GM12878 (cell line): ENCODE data around the gene STK38. TPM values are rescaled to one million over a fixed set of nuclear protein-coding genes. Genes with fewer than 3 reads are reported as not detected.
A peak's percentile ranks its signal among the peaks of the same experiment; 100 is the strongest.

ENCODE experiments used
- BHLHE40 ChIP-seq, 2 experiments: fragments of 450-650 bp in 1 of 2; IDR thresholded peaks; 2 replicates each; pipeline ENCODE4 v1.6.1; 2011 to 2017; ENCODE audit warnings: low read depth in 2 of 2, borderline replicate concordance in 1 of 2, improper control_type of control experiment in 1 of 2, low read length in 1 of 2, mild to moderate bottlenecking in 1 of 2
- ESRRA ChIP-seq: IDR thresholded peaks from 2 replicates; pipeline ENCODE4 v1.6.1; 2012; ENCODE audit warnings: mild to moderate bottlenecking, low read length, improper control_type of control experiment
- GABPA ChIP-seq: IDR thresholded peaks from 2 replicates; pipeline ENCODE4 v1.6.1; 2014; ENCODE audit warnings: antibody characterized with exemption, low read depth, mild to moderate bottlenecking, inconsistent platforms
- MTA3 ChIP-seq: IDR thresholded peaks from 2 replicates; pipeline ENCODE4 v1.6.1; 2012; ENCODE audit warnings: low read length, inconsistent platforms, borderline replicate concordance
- NR2F1 ChIP-seq: fragments of 450-650 bp; conservative IDR thresholded peaks from 2 replicates; pipeline ENCODE4 v1.6.1; 2017; ENCODE audit warnings: mild to moderate bottlenecking
- RAD21 ChIP-seq: IDR thresholded peaks from 2 replicates; pipeline ENCODE4 v1.6.1; 2011; ENCODE audit warnings: mild to moderate bottlenecking, low read depth, low read length, moderate library complexity; ENCODE audit not compliant: insufficient read depth
- RAD51 ChIP-seq: fragments of 450-650 bp; IDR thresholded peaks from 2 replicates; pipeline ENCODE4 v1.6.1; 2016; ENCODE audit warnings: moderate library complexity, mild to moderate bottlenecking, inconsistent platforms
- SKIL ChIP-seq: fragments of 450-650 bp; IDR thresholded peaks from 2 replicates; pipeline ENCODE4 v1.6.1; 2017; ENCODE audit warnings: mild to moderate bottlenecking, low read depth, inconsistent platforms; ENCODE audit not compliant: poor library complexity, severe bottlenecking
- SPI1 ChIP-seq: IDR thresholded peaks from 2 replicates; pipeline ENCODE4 v1.6.1; 2011; ENCODE audit warnings: low read depth, mild to moderate bottlenecking, low read length, moderate library complexity, borderline replicate concordance; ENCODE audit not compliant: insufficient read depth
- TCF3 ChIP-seq: IDR thresholded peaks from 2 replicates; pipeline ENCODE4 v1.6.1; 2012; ENCODE audit warnings: low read depth, mild to moderate bottlenecking, low read length, borderline replicate concordance; ENCODE audit not compliant: insufficient read depth
- polyA plus RNA-seq, 11 experiments: library from polyadenylated mRNA; depleted of rRNA in 4 of 11; unstranded in 6 of 11; stranded (reverse) in 5 of 11; fragments of >200 nt; fragmentation: Nextera tagmentation in 4 of 11; fragmentation: Illumina TruSeq in 1 of 11; extraction: Ambion mirVana in 4 of 11; extraction: Trizol in 1 of 11; gene quantifications; 1 replicate in 1 of 11; 2 replicates in 10 of 11; pipeline versions ENCODE4 v1.2.1 to v1.2.3, GENCODE V29; 2011 to 2016; ENCODE audit warnings: inconsistent platforms in 2 of 11, missing spikeins in 2 of 11, low read depth in 1 of 11
- total RNA-seq, 4 experiments: library from RNA; depleted of rRNA in 3 of 4; stranded (reverse); fragments of >200 nt in 3 of 4; fragmentation: Illumina TruSeq in 1 of 4; extraction: Trizol in 1 of 4; gene quantifications; 2 replicates each; pipeline versions ENCODE4 v1.2.1 to v1.2.3, GENCODE V29; 2013 to 2021
- TF ChIP-seq, protein P1 (sequence below): fragments of 450-650 bp; IDR thresholded peaks from 2 replicates; pipeline ENCODE4 v1.6.1; 2016; ENCODE audit warnings: mild to moderate bottlenecking, moderate library complexity, borderline replicate concordance
- TF ChIP-seq, protein P2 (sequence below): IDR thresholded peaks from 2 replicates; pipeline ENCODE4 v1.6.1; 2011; ENCODE audit warnings: low read depth, mild to moderate bottlenecking, low read length, moderate library complexity, borderline replicate concordance; ENCODE audit errors: extremely low read depth
- TF ChIP-seq, protein P3 (sequence below): IDR thresholded peaks from 2 replicates; pipeline ENCODE4 v1.6.1; 2011; ENCODE audit warnings: borderline replicate concordance, low read depth, mild to moderate bottlenecking, moderate library complexity, mixed read lengths, low read length; ENCODE audit not compliant: insufficient read depth; ENCODE audit errors: extremely low read length

STK38 gene
- total and polyA plus RNA-seq, 10 of the 15 experiments (the other 5 are each of a cell fraction or from before 2014, with no cell fraction given), result 4.1 to 18.7 (median 13.6) TPM

DNA sequence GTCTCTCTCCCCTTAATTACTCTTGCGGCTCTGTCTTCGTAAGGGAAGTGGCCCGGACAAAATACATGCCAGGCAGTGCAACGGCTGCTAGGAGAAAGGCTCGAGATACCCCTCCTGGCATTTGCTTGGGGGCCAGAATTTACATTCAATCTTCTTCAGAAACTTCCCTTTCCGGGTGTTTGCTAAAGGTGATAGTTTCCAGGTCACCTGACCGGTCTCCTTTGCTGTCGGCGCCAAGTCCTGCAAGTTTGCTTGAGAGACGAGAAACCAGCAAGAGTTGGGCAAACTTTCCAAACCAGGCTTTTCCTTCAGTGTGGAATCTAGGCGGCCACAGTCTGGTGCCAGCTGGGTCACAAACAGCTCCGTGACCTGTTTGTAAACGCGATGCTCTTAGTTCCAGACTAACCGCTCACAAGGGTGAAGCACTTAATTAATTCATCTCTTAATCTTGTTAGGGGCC, 46.3 kb upstream of the STK38 start (continued):
- TF ChIP-seq, protein P1, sequence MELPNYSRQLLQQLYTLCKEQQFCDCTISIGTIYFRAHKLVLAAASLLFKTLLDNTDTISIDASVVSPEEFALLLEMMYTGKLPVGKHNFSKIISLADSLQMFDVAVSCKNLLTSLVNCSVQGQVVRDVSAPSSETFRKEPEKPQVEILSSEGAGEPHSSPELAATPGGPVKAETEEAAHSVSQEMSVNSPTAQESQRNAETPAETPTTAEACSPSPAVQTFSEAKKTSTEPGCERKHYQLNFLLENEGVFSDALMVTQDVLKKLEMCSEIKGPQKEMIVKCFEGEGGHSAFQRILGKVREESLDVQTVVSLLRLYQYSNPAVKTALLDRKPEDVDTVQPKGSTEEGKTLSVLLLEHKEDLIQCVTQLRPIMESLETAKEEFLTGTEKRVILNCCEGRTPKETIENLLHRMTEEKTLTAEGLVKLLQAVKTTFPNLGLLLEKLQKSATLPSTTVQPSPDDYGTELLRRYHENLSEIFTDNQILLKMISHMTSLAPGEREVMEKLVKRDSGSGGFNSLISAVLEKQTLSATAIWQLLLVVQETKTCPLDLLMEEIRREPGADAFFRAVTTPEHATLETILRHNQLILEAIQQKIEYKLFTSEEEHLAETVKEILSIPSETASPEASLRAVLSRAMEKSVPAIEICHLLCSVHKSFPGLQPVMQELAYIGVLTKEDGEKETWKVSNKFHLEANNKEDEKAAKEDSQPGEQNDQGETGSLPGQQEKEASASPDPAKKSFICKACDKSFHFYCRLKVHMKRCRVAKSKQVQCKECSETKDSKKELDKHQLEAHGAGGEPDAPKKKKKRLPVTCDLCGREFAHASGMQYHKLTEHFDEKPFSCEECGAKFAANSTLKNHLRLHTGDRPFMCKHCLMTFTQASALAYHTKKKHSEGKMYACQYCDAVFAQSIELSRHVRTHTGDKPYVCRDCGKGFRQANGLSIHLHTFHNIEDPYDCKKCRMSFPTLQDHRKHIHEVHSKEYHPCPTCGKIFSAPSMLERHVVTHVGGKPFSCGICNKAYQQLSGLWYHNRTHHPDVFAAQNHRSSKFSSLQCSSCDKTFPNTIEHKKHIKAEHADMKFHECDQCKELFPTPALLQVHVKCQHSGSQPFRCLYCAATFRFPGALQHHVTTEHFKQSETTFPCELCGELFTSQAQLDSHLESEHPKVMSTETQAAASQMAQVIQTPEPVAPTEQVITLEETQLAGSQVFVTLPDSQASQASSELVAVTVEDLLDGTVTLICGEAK, result peak; percentile 66; the same call in 1 of the 2 replicates
- TF ChIP-seq NR2F1 (peak; percentile 31), GABPA (peak; percentile 49; the same call in 1 of the 2 replicates), ESRRA (no peak), SKIL (peak; percentile 56), RAD21 (no peak), SPI1 (no peak), RAD51 (peak; percentile 84), TCF3 (no peak), BHLHE40 (IDR thresholded peaks at IDR 0.05; ENCODE audit: borderline replicate concordance in 1 of 2, low read depth in 2 of 2, low read length in 1 of 2) (peak in 1 of 2 experiments; percentile 29; a peak in 2 of 4 replicates), MTA3 (0 out of 2 replicates have a peak, but pooled peaks have one; percentile 36)
- TF ChIP-seq, protein P2, sequence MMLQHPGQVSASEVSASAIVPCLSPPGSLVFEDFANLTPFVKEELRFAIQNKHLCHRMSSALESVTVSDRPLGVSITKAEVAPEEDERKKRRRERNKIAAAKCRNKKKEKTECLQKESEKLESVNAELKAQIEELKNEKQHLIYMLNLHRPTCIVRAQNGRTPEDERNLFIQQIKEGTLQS, result peak; percentile 7; the same call in 1 of the 2 replicates
- TF ChIP-seq, protein P3, sequence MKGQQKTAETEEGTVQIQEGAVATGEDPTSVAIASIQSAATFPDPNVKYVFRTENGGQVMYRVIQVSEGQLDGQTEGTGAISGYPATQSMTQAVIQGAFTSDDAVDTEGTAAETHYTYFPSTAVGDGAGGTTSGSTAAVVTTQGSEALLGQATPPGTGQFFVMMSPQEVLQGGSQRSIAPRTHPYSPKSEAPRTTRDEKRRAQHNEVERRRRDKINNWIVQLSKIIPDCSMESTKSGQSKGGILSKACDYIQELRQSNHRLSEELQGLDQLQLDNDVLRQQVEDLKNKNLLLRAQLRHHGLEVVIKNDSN, result peak; percentile 27
